HepG2 (cell line): ENCODE results near the gene RALB. TPM values are rescaled to one million over a fixed set of nuclear protein-coding genes. Genes with fewer than 3 reads are reported as not detected.

Experiments
- CBX5 ChIP-seq: sonication (generic); formaldehyde crosslinking; IDR thresholded peaks from 2 replicates; pipeline ENCODE4 v1.4.0; 2020; ENCODE audit warnings: missing genetic modification reagents, borderline replicate concordance
- CHCHD3 ChIP-seq: sonication (generic); formaldehyde crosslinking; IDR thresholded peaks from 2 replicates; pipeline ENCODE4 v1.8.0; 2022; ENCODE audit warnings: mild to moderate bottlenecking, missing genetic modification reagents, moderate library complexity
- CREBL2 ChIP-seq: sonication (generic); formaldehyde crosslinking; IDR thresholded peaks from 2 replicates; pipeline ENCODE4 v1.8.1; 2023; ENCODE audit warnings: missing genetic modification reagents, mild to moderate bottlenecking, borderline replicate concordance
- CSRNP2 ChIP-seq: sonication (generic); formaldehyde crosslinking; conservative IDR thresholded peaks from 2 replicates; pipeline ENCODE4 v1.8.0; 2022; ENCODE audit warnings: low read depth, missing genetic modification reagents
- DMAP1 ChIP-seq: IDR thresholded peaks from 2 replicates; pipeline ENCODE4 v1.6.1; 2016
- FUBP1 ChIP-seq: sonication (generic); formaldehyde crosslinking; IDR thresholded peaks from 2 replicates; pipeline ENCODE4 v1.5.1; 2020; ENCODE audit warnings: missing genetic modification reagents, mild to moderate bottlenecking, borderline replicate concordance
- GABPB1 ChIP-seq: IDR thresholded peaks from 2 replicates; pipeline ENCODE4 v1.6.1; 2016; ENCODE audit warnings: mild to moderate bottlenecking, missing genetic modification reagents, moderate library complexity, missing compliant biosample characterization
- KAT2B ChIP-seq: fragments of 150-350 bp; IDR thresholded peaks from 2 replicates; pipeline ENCODE4 v1.6.1; 2014; ENCODE audit warnings: low read depth, low read length, borderline replicate concordance
- MXD4 ChIP-seq: IDR thresholded peaks from 2 replicates; pipeline ENCODE4 v1.6.1; 2016; ENCODE audit warnings: mild to moderate bottlenecking, missing biosample characterization, missing genetic modification reagents
- NFIB ChIP-seq: sonication (generic); formaldehyde crosslinking; IDR thresholded peaks from 2 replicates; pipeline ENCODE4 v1.9.0; 2021; ENCODE audit warnings: missing genetic modification reagents, mild to moderate bottlenecking, borderline replicate concordance
- NR2F6 ChIP-seq, 2 experiments: IDR thresholded peaks; 2 replicates each; pipeline ENCODE4 v1.6.1; 2016; ENCODE audit warnings: antibody characterized with exemption in 1 of 2, mild to moderate bottlenecking in 1 of 2
- NRL ChIP-seq: sonication (generic); formaldehyde crosslinking; IDR thresholded peaks from 2 replicates; pipeline ENCODE4 v1.5.0; 2020; ENCODE audit warnings: missing genetic modification reagents, mild to moderate bottlenecking, moderate library complexity, borderline replicate concordance
- PAX8 ChIP-seq: sonication (generic); formaldehyde crosslinking; IDR thresholded peaks from 2 replicates; pipeline ENCODE4 v1.8.0; 2022; ENCODE audit warnings: mild to moderate bottlenecking, missing genetic modification reagents, borderline replicate concordance
- SIX1 ChIP-seq: sonication (generic); formaldehyde crosslinking; IDR thresholded peaks from 2 replicates; pipeline ENCODE4 v1.4.0; 2020; ENCODE audit warnings: missing genetic modification reagents, borderline replicate concordance
- ZFX ChIP-seq: sonication (generic); formaldehyde crosslinking; IDR thresholded peaks from 2 replicates; pipeline ENCODE4 v1.4.0; 2020; ENCODE audit warnings: mild to moderate bottlenecking, low read depth, missing genetic modification reagents, moderate library complexity
- ZNF274 ChIP-seq: sonication (generic); formaldehyde crosslinking; IDR thresholded peaks from 2 replicates; pipeline ENCODE4 v1.5.1; 2020; ENCODE audit warnings: mild to moderate bottlenecking, missing genetic modification reagents
- ZNF367 ChIP-seq: sonication (generic); formaldehyde crosslinking; IDR thresholded peaks from 2 replicates; pipeline ENCODE4 v1.4.0; 2020; ENCODE audit warnings: missing genetic modification reagents, borderline replicate concordance
- ZNF446 ChIP-seq: sonication (generic); formaldehyde crosslinking; IDR thresholded peaks from 2 replicates; pipeline ENCODE4 v1.5.0; 2020; ENCODE audit warnings: mild to moderate bottlenecking, missing genetic modification reagents
- ZNF761 ChIP-seq: sonication (generic); formaldehyde crosslinking; conservative IDR thresholded peaks from 2 replicates; pipeline ENCODE4 v1.4.0; 2020; ENCODE audit warnings: mild to moderate bottlenecking, missing genetic modification reagents
- polyA plus RNA-seq, 8 experiments: library from polyadenylated mRNA; depleted of rRNA in 3 of 8; stranded (reverse) in 7 of 8; unstranded in 1 of 8; fragments of >200 nt; fragmentation: Illumina TruSeq in 4 of 8; extraction: Trizol in 4 of 8; gene quantifications; 2 replicates each; pipeline versions ENCODE4 v1.2.1 to v1.2.3, GENCODE V29; 2011 to 2016; ENCODE audit warnings: low read depth in 4 of 8, missing spikeins in 1 of 8, mixed read lengths in 1 of 8; ENCODE audit not compliant: insufficient read depth in 1 of 8
- total RNA-seq, 5 experiments: library from RNA; depleted of rRNA; stranded (reverse); fragments of >200 nt; fragmentation: Illumina TruSeq; extraction: Trizol; gene quantifications; 2 replicates each; pipeline ENCODE4 v1.2.3, GENCODE V29; 2016; ENCODE audit warnings: low read depth in 1 of 5
- TF ChIP-seq, protein P1 (sequence below): sonication (generic); formaldehyde crosslinking; IDR thresholded peaks from 2 replicates; pipeline ENCODE4 v1.9.0; 2022; ENCODE audit warnings: missing genetic modification reagents, mild to moderate bottlenecking, borderline replicate concordance
- TF ChIP-seq, protein P2 (sequence below): sonication (generic); formaldehyde crosslinking; conservative IDR thresholded peaks from 2 replicates; pipeline ENCODE4 v1.8.0; 2022; ENCODE audit warnings: missing genetic modification reagents

The RALB gene
- total and polyA plus RNA-seq, 2 of the 13 experiments (the other 11 are each of a cell fraction or from before 2014, with no cell fraction given), result 37.8 to 43.2 TPM

DNA sequence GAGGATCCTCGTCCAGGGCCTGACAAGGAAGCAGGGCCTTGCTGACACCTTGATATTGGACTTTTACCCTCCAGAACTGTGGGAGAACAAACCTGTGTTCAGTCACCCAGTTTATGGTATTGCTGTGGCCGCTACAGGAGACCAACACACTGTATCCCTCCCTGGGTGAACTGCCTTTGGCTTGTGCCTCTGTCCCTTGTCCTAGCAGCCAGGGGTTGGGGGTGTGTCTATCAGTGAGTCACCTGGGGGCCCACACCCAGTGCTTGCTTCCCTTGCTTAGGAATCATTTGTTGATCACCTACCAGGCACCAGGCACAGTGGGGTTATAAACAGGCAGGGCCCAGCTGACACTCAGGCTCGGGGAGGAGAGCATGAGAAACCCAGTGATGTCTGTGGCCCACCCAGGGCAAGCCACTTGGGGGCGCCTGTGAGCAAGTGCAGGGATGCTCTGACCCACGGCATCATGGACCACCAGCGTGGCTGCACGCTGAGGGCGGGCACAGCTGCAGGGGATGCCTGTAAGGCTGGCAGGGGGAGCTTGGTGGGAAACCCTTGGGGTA lies 46.5 kb upstream of the RALB start (continued):
- TF ChIP-seq, protein P1, sequence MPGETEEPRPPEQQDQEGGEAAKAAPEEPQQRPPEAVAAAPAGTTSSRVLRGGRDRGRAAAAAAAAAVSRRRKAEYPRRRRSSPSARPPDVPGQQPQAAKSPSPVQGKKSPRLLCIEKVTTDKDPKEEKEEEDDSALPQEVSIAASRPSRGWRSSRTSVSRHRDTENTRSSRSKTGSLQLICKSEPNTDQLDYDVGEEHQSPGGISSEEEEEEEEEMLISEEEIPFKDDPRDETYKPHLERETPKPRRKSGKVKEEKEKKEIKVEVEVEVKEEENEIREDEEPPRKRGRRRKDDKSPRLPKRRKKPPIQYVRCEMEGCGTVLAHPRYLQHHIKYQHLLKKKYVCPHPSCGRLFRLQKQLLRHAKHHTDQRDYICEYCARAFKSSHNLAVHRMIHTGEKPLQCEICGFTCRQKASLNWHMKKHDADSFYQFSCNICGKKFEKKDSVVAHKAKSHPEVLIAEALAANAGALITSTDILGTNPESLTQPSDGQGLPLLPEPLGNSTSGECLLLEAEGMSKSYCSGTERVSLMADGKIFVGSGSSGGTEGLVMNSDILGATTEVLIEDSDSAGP, result peak; percentile 41; the same call in 1 of the 2 replicates
- TF ChIP-seq ZNF274 (0 out of 2 replicates have a peak, but pooled peaks have one; percentile 24), CBX5 (peak; percentile 59; the same call in 1 of the 2 replicates), ZNF367 (CRISPR knock-in tag) (no peak), MXD4 (CRISPR knock-in tag) (no peak), ZNF761 (CRISPR knock-in tag) (no peak), FUBP1 (CRISPR knock-in tag) (no peak), NFIB (CRISPR knock-in tag) (no peak), SIX1 (CRISPR knock-in tag) (no peak), DMAP1 (CRISPR knock-in tag) (no peak), CREBL2 (CRISPR knock-in tag) (no peak), ZNF446 (CRISPR knock-in tag) (no peak), KAT2B (no peak), GABPB1 (peak; percentile 34; the same call in 1 of the 2 replicates), ZFX (CRISPR knock-in tag) (peak; percentile 22; the same call in 1 of the 2 replicates), NRL (CRISPR knock-in tag) (no peak), CSRNP2 (CRISPR knock-in tag) (no peak), CHCHD3 (CRISPR knock-in tag) (no peak), PAX8 (no peak), NR2F6 (IDR thresholded peaks at IDR 0.05) (no peak), NR2F6 (CRISPR knock-in tag; IDR thresholded peaks at IDR 0.05) (peak; percentile 20; the same call in 1 of the 2 replicates)
- TF ChIP-seq, protein P2, sequence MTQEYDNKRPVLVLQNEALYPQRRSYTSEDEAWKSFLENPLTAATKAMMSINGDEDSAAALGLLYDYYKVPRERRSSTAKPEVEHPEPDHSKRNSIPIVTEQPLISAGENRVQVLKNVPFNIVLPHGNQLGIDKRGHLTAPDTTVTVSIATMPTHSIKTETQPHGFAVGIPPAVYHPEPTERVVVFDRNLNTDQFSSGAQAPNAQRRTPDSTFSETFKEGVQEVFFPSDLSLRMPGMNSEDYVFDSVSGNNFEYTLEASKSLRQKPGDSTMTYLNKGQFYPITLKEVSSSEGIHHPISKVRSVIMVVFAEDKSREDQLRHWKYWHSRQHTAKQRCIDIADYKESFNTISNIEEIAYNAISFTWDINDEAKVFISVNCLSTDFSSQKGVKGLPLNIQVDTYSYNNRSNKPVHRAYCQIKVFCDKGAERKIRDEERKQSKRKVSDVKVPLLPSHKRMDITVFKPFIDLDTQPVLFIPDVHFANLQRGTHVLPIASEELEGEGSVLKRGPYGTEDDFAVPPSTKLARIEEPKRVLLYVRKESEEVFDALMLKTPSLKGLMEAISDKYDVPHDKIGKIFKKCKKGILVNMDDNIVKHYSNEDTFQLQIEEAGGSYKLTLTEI (CRISPR knock-in tag), result no peak
